ENCODE measurements around the gene VPS13D. TPM values are rescaled to one million over a fixed set of nuclear protein-coding genes. Genes with fewer than 3 reads are reported as not detected.

VPS13D gene
- total and polyA plus RNA-seq, 2 experiments from 2014 or later: 10.7 to 34.9 TPM

DNA sequence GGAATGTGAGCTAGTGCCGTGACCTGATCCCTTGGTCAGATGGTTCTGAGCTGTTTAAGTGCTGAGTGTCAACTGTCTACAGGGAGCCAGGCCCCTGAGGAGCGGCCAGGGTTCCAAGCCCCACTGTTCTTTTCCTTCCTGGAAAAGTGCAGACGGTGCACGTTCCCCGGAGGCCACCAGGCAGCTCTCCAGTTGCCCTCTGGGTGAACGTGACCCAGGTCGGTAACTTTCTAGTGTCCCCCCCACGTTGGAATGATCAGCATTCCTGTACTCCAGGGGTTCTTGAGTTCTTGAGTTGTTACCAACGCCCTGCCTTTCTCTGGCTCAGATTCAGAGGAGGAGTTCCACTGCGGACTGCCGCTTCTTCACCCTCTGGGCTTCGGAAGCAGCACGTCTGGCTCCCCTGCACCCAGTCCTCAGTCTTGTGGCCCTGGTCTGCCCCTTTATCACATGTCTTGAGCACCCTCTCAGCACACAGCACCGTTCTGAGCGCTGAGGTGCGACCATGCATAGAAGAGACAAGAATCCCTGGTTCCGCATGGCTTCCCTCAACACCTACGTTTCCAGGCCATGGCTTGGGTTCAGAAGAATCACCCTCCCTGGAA lies 256.7 kb downstream of the VPS13D start:
- Mint-ChIP-seq H3K36me3 (ENCODE audit: low read depth) (peaks cover 28% of the 10 kb centered on the region), H3K9me3 (peaks cover 30% of the 10 kb centered on the region), H3K4me1 (peaks cover 2% of the 10 kb centered on the region; the same call in 1 of the 3 replicates), H3K27me3 (ENCODE audit: insufficient read depth, low read depth, poor library complexity) (peaks cover 10% of the 10 kb centered on the region), H3K4me3 (no peak overlapping the region), H3K27ac (no peak overlapping the region)
- Histone ChIP-seq H3K4me1 (ENCODE audit: insufficient read depth) (no peaks in the 10 kb centered on the region), H3K4me2 (no peak overlapping the region), H3K9me2 (ENCODE audit: insufficient read depth) (no peaks in the 10 kb centered on the region), H3F3A (replicated peaks; ENCODE audit: low read depth) (no peaks in the 10 kb centered on the region), H2AFZ (no peak overlapping the region), H4K20me1 (replicated peaks; ENCODE audit: insufficient read depth) (no peaks in the 10 kb centered on the region), H3K79me2 (replicated peaks; ENCODE audit: insufficient read depth) (no peaks in the 10 kb centered on the region), H3K4me3 (no peak overlapping the region), H3K27ac (ENCODE audit: low read depth) (no peak overlapping the region), H3K27me3 (ENCODE audit: insufficient read depth) (no peaks in the 10 kb centered on the region), H3K36me3 (ENCODE audit: insufficient read depth) (peaks cover 5% of the 10 kb centered on the region; the same call in 1 of the 2 replicates)
- peak; percentile 43 for DNase-seq (ENCODE audit: low spot score)
- peak; percentile 44; the same call in 2 of the 3 replicates for ATAC-seq
- no peak for TF ChIP-seq POLR2AphosphoS5 (IDR thresholded peaks at IDR 0.05; ENCODE audit: low read depth)
- TF ChIP-seq ZNF331 (CRISPR knock-in tag; IDR thresholded peaks at IDR 0.05; ENCODE audit: low read depth): no peak
- TF ChIP-seq, protein P1, sequence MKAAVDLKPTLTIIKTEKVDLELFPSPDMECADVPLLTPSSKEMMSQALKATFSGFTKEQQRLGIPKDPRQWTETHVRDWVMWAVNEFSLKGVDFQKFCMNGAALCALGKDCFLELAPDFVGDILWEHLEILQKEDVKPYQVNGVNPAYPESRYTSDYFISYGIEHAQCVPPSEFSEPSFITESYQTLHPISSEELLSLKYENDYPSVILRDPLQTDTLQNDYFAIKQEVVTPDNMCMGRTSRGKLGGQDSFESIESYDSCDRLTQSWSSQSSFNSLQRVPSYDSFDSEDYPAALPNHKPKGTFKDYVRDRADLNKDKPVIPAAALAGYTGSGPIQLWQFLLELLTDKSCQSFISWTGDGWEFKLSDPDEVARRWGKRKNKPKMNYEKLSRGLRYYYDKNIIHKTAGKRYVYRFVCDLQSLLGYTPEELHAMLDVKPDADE (IDR thresholded peaks at IDR 0.05): no peak
- TF ChIP-seq, protein P2, sequence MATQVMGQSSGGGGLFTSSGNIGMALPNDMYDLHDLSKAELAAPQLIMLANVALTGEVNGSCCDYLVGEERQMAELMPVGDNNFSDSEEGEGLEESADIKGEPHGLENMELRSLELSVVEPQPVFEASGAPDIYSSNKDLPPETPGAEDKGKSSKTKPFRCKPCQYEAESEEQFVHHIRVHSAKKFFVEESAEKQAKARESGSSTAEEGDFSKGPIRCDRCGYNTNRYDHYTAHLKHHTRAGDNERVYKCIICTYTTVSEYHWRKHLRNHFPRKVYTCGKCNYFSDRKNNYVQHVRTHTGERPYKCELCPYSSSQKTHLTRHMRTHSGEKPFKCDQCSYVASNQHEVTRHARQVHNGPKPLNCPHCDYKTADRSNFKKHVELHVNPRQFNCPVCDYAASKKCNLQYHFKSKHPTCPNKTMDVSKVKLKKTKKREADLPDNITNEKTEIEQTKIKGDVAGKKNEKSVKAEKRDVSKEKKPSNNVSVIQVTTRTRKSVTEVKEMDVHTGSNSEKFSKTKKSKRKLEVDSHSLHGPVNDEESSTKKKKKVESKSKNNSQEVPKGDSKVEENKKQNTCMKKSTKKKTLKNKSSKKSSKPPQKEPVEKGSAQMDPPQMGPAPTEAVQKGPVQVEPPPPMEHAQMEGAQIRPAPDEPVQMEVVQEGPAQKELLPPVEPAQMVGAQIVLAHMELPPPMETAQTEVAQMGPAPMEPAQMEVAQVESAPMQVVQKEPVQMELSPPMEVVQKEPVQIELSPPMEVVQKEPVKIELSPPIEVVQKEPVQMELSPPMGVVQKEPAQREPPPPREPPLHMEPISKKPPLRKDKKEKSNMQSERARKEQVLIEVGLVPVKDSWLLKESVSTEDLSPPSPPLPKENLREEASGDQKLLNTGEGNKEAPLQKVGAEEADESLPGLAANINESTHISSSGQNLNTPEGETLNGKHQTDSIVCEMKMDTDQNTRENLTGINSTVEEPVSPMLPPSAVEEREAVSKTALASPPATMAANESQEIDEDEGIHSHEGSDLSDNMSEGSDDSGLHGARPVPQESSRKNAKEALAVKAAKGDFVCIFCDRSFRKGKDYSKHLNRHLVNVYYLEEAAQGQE (IDR thresholded peaks at IDR 0.05; ENCODE audit: unreplicated experiment): no peak
- TF ChIP-seq JUNB (IDR thresholded peaks at IDR 0.05; ENCODE audit: unreplicated experiment): no peak
- TF ChIP-seq, protein P3, sequence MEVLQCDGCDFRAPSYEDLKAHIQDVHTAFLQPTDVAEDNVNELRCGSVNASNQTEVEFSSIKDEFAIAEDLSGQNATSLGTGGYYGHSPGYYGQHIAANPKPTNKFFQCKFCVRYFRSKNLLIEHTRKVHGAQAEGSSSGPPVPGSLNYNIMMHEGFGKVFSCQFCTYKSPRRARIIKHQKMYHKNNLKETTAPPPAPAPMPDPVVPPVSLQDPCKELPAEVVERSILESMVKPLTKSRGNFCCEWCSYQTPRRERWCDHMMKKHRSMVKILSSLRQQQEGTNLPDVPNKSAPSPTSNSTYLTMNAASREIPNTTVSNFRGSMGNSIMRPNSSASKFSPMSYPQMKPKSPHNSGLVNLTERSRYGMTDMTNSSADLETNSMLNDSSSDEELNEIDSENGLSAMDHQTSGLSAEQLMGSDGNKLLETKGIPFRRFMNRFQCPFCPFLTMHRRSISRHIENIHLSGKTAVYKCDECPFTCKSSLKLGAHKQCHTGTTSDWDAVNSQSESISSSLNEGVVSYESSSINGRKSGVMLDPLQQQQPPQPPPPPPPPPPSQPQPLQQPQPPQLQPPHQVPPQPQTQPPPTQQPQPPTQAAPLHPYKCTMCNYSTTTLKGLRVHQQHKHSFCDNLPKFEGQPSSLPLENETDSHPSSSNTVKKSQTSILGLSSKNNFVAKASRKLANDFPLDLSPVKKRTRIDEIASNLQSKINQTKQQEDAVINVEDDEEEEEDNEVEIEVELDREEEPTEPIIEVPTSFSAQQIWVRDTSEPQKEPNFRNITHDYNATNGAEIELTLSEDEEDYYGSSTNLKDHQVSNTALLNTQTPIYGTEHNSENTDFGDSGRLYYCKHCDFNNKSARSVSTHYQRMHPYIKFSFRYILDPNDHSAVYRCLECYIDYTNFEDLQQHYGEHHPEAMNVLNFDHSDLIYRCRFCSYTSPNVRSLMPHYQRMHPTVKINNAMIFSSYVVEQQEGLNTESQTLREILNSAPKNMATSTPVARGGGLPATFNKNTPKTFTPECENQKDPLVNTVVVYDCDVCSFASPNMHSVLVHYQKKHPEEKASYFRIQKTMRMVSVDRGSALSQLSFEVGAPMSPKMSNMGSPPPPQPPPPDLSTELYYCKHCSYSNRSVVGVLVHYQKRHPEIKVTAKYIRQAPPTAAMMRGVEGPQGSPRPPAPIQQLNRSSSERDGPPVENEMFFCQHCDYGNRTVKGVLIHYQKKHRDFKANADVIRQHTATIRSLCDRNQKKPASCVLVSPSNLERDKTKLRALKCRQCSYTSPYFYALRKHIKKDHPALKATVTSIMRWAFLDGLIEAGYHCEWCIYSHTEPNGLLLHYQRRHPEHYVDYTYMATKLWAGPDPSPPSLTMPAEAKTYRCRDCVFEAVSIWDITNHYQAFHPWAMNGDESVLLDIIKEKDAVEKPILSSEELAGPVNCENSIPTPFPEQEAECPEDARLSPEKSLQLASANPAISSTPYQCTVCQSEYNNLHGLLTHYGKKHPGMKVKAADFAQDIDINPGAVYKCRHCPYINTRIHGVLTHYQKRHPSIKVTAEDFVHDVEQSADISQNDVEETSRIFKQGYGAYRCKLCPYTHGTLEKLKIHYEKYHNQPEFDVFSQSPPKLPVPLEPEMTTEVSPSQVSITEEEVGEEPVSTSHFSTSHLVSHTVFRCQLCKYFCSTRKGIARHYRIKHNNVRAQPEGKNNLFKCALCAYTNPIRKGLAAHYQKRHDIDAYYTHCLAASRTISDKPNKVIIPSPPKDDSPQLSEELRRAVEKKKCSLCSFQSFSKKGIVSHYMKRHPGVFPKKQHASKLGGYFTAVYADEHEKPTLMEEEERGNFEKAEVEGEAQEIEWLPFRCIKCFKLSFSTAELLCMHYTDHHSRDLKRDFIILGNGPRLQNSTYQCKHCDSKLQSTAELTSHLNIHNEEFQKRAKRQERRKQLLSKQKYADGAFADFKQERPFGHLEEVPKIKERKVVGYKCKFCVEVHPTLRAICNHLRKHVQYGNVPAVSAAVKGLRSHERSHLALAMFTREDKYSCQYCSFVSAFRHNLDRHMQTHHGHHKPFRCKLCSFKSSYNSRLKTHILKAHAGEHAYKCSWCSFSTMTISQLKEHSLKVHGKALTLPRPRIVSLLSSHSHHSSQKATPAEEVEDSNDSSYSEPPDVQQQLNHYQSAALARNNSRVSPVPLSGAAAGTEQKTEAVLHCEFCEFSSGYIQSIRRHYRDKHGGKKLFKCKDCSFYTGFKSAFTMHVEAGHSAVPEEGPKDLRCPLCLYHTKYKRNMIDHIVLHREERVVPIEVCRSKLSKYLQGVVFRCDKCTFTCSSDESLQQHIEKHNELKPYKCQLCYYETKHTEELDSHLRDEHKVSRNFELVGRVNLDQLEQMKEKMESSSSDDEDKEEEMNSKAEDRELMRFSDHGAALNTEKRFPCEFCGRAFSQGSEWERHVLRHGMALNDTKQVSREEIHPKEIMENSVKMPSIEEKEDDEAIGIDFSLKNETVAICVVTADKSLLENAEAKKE (CRISPR knock-in tag; IDR thresholded peaks at IDR 0.05): no peak
- no peak for TF ChIP-seq STAT1 (IDR thresholded peaks at IDR 0.05; ENCODE audit: unreplicated experiment)
- TF ChIP-seq ZNF114 (CRISPR knock-in tag; IDR thresholded peaks at IDR 0.05): no peak
- TF ChIP-seq, protein P4, sequence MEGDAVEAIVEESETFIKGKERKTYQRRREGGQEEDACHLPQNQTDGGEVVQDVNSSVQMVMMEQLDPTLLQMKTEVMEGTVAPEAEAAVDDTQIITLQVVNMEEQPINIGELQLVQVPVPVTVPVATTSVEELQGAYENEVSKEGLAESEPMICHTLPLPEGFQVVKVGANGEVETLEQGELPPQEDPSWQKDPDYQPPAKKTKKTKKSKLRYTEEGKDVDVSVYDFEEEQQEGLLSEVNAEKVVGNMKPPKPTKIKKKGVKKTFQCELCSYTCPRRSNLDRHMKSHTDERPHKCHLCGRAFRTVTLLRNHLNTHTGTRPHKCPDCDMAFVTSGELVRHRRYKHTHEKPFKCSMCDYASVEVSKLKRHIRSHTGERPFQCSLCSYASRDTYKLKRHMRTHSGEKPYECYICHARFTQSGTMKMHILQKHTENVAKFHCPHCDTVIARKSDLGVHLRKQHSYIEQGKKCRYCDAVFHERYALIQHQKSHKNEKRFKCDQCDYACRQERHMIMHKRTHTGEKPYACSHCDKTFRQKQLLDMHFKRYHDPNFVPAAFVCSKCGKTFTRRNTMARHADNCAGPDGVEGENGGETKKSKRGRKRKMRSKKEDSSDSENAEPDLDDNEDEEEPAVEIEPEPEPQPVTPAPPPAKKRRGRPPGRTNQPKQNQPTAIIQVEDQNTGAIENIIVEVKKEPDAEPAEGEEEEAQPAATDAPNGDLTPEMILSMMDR (conservative IDR thresholded peaks at IDR 0.05; ENCODE audit: low read depth in 2 of 2): no peak
- no peak for TF ChIP-seq CREB1 (CRISPR knock-in tag; IDR thresholded peaks at IDR 0.05; ENCODE audit: low read depth)
- no peak for TF ChIP-seq EZH2 (IDR thresholded peaks at IDR 0.05; ENCODE audit: low read depth, unreplicated experiment)
- TF ChIP-seq EZH2phosphoT487 (IDR thresholded peaks at IDR 0.05; ENCODE audit: unreplicated experiment): no peak

Measured in GM23338 (cell line).